IPS DF 6.9 (cell line): ENCODE data around the gene UBE3B.

ENCODE experiments used
- DNase-seq: peaks from one replicate; pipeline ENCODE4 v3.0.0-alpha.2; 2013; ENCODE audit warnings: low read depth, low spot score
- H3K27ac ChIP-seq: one replicate; pipeline ENCODE4 v1.5.1; 2013; ENCODE audit warnings: low read length, control low read depth
- H3K27me3 ChIP-seq: 2 replicates; pipeline ENCODE4 v1.6.1; 2013; ENCODE audit warnings: mild to moderate bottlenecking, low read length; ENCODE audit not compliant: control insufficient read depth, insufficient read depth
- H3K36me3 ChIP-seq: 2 replicates; pipeline ENCODE4 v1.6.1; 2013; ENCODE audit warnings: low read length; ENCODE audit not compliant: control insufficient read depth, insufficient read depth
- H3K4me1 ChIP-seq: 2 replicates; pipeline ENCODE4 v1.6.1; 2013; ENCODE audit warnings: low read length; ENCODE audit not compliant: control insufficient read depth, insufficient read depth
- H3K4me3 ChIP-seq: 2 replicates; pipeline ENCODE4 v1.5.1; 2013; ENCODE audit warnings: mild to moderate bottlenecking, low read length
- H3K9me3 ChIP-seq: 2 replicates; pipeline ENCODE4 v1.6.1; 2013; ENCODE audit warnings: low read length, inconsistent platforms; ENCODE audit not compliant: control insufficient read depth, insufficient read depth
- WGBS: extraction: QIAGEN DNeasy Blood & Tissue Kit; methylation state at CpG from one replicate; pipeline ENCODE4 v1.1.7; 2013; ENCODE audit warnings: mixed read lengths, missing lambda C conversion rate; ENCODE audit not compliant: insufficient read length, insufficient coverage; 5-methylcytosine and 5-hydroxymethylcytosine counted together

The UBE3B gene

DNA sequence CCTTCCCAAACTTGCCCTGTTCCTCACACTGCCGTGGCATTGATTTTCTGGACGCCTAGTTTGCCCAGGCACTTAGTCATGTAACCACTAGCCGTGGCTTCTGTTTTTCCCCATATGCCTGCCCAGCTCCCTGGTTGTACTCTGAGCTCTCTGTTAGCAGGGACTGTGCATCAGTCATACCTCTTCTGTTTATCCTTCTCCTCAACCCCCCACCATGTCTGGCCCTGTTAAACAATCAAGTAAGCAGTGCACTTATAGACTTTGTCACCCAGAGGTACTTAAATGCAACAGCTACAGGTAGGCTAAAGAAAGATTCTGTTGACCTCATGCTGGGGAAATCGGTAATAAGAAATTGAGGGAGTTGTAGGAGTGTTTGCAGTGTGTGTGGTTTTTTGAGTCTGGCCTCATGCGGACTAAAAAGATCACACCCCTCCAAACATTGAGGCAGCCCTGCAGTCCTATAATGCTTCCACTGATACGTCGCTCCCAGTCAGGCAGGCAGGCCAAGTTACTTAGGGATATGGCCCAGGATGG is 17.0 kb downstream of the UBE3B start:
- WGBS, result no CpG with 5 or more reads among the region's 7 CpGs
- no peaks in the 10 kb centered on the region for H3K27me3 ChIP-seq
- H3K27ac ChIP-seq, result no peak overlapping the region
- H3K36me3 ChIP-seq, result peaks cover 10% of the 10 kb centered on the region; the same call in 1 of the 2 replicates
- H3K9me3 ChIP-seq, result no peaks in the 10 kb centered on the region
- no peaks in the 10 kb centered on the region for H3K4me1 ChIP-seq
- H3K4me3 ChIP-seq, result no peak overlapping the region
- DNase-seq, result no peak

DNA sequence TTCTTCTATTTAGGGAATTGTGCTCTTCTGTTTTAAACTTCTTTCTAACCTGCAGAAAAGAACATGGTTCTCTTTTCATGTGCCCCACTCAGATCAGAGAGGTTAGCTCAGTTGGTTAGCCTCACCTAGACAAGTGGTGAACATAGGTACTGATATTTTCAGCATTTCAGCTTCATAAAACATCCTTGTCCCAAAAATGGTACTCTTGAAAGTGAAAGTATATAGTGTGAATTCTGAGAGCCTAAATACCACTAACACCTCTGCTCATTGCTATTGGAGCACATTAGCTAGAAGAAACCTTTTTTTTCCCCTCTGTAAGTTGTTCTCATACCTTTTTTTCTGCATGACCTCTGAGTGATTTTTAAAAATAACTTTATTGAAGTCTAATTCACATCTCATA is 17.6 kb downstream of the UBE3B start:
- DNase-seq, result no peak
- Histone ChIP-seq H3K27ac (no peak overlapping the region), H3K9me3 (no peaks in the 10 kb centered on the region), H3K36me3 (peaks cover 9% of the 10 kb centered on the region; the same call in 1 of the 2 replicates), H3K4me3 (no peak overlapping the region), H3K27me3 (no peaks in the 10 kb centered on the region), H3K4me1 (no peaks in the 10 kb centered on the region)

DNA sequence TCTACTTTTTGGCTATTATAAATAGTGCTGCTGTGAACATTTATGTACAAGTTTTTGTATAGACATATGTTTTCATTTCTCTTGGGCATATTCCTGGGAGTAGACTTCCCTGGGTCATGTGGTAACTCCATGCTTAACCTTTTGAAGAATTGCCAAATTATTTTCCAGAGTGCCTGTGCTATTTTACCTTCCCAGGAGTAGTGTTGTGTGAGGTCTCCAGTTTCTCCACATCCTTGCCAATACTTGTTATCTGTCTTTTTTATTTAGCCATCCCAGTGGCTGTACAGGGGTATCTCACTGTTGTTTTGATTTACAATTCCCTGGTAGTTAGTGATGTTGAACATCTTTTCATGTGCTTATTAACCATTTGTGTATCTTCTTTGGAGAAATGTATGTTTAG is 18.9 kb downstream of the UBE3B start:
- Histone ChIP-seq H3K27ac (no peak overlapping the region), H3K27me3 (no peaks in the 10 kb centered on the region), H3K4me1 (no peaks in the 10 kb centered on the region), H3K9me3 (no peaks in the 10 kb centered on the region), H3K36me3 (peaks cover 7% of the 10 kb centered on the region; the same call in 1 of the 2 replicates), H3K4me3 (no peak overlapping the region)
- DNase-seq, result no peak

DNA sequence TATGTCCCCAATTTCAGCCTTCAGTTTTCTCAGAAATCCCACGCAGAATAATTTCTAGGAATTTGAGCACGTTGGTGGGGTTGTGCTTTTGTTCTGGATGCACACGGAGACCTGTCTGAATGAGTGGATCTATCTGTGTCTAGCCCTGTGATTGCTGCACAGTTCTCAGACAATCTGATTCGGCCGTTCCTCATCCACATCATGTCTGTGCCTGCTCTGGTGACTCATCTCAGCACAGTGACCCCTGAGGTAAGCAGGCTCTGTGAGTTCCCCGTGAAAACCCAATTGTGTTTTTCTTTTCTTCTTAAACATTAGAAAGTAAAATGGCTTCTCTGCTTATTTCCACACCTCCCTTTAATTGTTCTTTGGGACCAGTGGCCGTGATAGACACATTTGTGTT is 20.2 kb downstream of the UBE3B start:
- H3K27me3 ChIP-seq, result no peaks in the 10 kb centered on the region
- no peaks in the 10 kb centered on the region for H3K9me3 ChIP-seq
- peaks cover 8% of the 10 kb centered on the region; the same call in 1 of the 2 replicates for H3K36me3 ChIP-seq
- H3K27ac ChIP-seq, result no peak overlapping the region
- H3K4me1 ChIP-seq, result no peaks in the 10 kb centered on the region
- no peak overlapping the region for H3K4me3 ChIP-seq
- no peak for DNase-seq
- no CpG with 5 or more reads among the region's 7 CpGs for WGBS

DNA sequence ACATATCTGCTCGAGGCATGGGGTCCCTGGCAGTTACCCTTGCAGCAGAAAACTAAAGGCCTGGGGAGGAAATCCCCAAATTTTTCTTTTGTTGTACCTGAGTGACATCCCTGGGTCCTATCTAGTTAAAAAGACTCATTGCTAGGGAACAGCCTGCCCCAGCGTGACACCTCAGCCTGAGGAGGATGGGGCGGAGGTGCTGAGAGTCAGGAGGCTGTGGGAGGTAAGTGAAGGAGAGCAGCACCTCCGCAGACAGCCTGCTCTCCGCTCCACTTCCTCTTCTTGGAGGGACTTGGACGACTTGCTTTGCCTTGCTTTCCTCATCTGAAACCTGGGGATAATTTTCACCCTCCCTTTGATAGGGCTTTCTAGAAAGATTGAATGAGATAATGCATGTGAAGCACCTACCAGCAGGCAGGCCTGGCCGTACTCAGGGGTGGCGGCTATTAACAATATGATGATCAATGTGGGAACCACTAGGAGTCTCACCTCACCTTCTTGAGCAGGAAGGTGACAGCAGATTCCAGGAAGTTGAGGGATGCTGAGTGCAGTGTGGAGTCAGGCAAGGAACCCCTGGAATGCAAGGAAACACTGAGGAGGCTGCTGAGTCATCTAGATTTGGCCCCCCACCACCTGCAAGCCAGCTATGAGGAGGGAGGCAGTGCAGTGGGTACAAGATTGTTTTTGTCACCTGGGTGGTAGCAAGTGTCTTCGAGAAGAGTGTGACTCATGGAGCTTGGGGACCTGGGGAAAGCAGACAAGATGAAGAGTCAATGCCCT is 23.2 kb downstream of the UBE3B start:
- no CpG with 5 or more reads among the region's 9 CpGs for WGBS
- 0 out of 2 replicates have a peak, but pooled peaks cover 5% of the 10 kb centered on the region for H3K36me3 ChIP-seq

DNA sequence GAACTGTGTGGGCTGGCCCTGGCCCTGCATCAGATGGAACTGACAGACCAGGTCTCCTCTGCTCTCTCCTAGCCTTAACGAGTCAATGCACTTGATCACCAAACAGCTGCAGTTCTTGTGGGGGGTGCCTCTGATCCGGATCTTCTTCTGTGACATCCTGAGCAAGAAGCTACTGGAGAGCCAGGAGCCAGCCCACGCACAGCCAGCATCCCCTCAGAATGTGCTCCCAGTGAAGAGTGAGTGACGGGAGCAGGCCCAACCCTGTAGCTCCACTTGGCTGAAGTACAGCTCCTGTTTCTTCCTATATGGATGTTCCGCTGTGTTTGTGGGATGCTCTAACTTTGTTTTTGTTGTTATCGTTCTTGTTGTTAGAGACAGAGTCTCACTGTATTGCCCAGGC is 23.9 kb downstream of the UBE3B start:
- H3K27ac ChIP-seq, result no peak overlapping the region
- H3K36me3 ChIP-seq, result 0 out of 2 replicates have a peak, but pooled peaks cover 5% of the 10 kb centered on the region
- no peak for DNase-seq
- no peaks in the 10 kb centered on the region for H3K27me3 ChIP-seq
- no peaks in the 10 kb centered on the region for H3K9me3 ChIP-seq
- no CpG with 5 or more reads among the region's 6 CpGs for WGBS
- H3K4me3 ChIP-seq, result no peak overlapping the region
- H3K4me1 ChIP-seq, result no peaks in the 10 kb centered on the region

More for the DNA sequence above, 23.2 kb downstream of the UBE3B start:
- H3K4me3 ChIP-seq, result no peak overlapping the region
- DNase-seq, result no peak
- no peak overlapping the region for H3K27ac ChIP-seq
- no peaks in the 10 kb centered on the region for H3K4me1 ChIP-seq
- no peaks in the 10 kb centered on the region for H3K27me3 ChIP-seq
- no peaks in the 10 kb centered on the region for H3K9me3 ChIP-seq

DNA sequence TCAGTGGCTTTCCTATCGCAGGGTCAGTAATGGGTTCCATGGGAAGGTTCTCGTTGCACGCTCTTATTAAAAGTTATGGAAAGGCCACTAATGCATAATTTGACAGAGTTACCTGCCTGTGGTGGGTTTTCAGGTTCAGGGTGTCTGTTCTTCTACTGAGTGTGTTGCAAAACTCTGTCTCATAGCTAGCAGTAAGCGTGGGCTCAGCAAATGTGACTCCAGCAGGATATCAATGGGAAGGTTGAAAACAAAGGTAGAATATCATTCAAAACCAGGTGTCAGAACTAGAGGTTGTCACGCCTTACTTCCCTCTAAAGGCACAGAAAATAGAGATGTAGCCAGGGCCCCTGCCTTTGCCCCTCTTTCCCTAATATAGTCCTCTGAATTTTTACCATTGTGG is 24.9 kb downstream of the UBE3B start:
- no peak for DNase-seq
- Histone ChIP-seq H3K9me3 (no peaks in the 10 kb centered on the region), H3K27ac (no peak overlapping the region), H3K4me1 (no peaks in the 10 kb centered on the region), H3K27me3 (no peaks in the 10 kb centered on the region), H3K36me3 (0 out of 2 replicates have a peak, but pooled peaks cover 5% of the 10 kb centered on the region), H3K4me3 (no peak overlapping the region)
- no CpG with 5 or more reads among the region's 5 CpGs for WGBS

DNA sequence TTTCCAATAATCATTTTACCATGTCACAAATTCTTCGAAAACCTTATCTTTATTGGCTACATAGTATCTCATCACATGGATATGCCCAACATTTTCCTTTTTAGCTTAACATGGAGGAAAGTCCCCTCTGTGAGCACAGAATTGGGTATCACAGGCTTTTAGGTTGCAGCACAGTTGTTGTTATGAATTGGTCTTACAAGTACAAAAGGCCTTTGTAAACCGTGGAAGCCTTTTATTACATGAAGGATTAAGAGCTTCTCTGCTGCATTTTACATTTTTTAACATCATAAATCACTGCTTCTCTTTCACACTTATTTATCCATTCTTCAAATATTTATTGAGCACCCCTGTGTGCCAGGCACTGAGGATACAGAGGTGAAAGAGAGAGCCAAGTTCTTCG is 26.2 kb downstream of the UBE3B start:
- H3K36me3 ChIP-seq, result 0 out of 2 replicates have a peak, but pooled peaks cover 5% of the 10 kb centered on the region
- H3K9me3 ChIP-seq, result no peaks in the 10 kb centered on the region
- no peak overlapping the region for H3K27ac ChIP-seq
- no peaks in the 10 kb centered on the region for H3K4me1 ChIP-seq
- no peak for DNase-seq
- WGBS, result no CpG with 5 or more reads among the region's 3 CpGs
- H3K4me3 ChIP-seq, result no peak overlapping the region
- H3K27me3 ChIP-seq, result no peaks in the 10 kb centered on the region

DNA sequence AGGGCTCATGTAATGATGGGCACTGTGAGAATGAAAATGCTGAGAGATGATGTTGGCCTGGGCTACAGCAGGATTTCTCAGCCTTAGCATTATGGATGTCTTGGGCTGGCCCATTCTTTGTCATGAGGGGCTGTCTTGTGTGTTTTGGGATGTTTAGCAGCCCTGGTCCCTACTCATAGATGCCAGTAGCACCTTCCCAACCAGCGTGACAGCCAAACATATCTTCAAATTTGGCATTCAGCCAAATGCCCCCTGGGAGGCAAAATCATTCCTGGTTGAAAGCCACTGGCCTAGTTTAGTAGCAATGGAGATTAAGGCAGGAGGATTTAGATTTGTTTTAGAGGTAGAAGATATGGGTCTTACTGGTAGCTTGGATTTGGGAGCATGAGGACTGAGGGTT is 26.6 kb downstream of the UBE3B start:
- no CpG with 5 or more reads among the region's 1 CpG for WGBS
- Histone ChIP-seq H3K27me3 (no peaks in the 10 kb centered on the region), H3K9me3 (no peaks in the 10 kb centered on the region), H3K4me1 (no peaks in the 10 kb centered on the region), H3K27ac (no peak overlapping the region), H3K36me3 (0 out of 2 replicates have a peak, but pooled peaks cover 5% of the 10 kb centered on the region), H3K4me3 (no peak overlapping the region)
- no peak for DNase-seq

DNA sequence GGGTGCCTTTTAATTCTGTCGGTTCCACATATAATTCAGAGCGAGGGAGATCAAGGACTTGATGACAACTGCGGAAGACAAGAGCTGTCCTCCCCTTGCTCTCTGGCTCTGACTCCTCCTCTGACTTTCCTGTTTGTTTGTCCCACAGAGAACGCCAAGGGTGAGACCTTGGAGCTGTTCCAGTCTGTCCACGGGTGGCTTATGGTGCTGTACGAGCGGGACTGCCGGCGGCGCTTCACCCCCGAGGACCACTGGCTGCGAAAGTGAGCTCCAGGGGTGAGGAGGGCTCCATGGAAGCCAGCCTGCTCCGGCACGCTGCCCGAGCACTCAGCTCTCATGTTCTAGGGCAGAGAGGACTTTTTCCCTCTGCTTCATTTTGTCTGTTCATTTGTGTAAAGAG is 32.8 kb downstream of the UBE3B start:
- Histone ChIP-seq H3K4me3 (no peak overlapping the region), H3K9me3 (no peaks in the 10 kb centered on the region), H3K27ac (no peak overlapping the region), H3K36me3 (peaks cover 12% of the 10 kb centered on the region), H3K27me3 (no peaks in the 10 kb centered on the region), H3K4me1 (no peaks in the 10 kb centered on the region)
- DNase-seq, result no peak
- WGBS, result no CpG with 5 or more reads among the region's 15 CpGs

DNA sequence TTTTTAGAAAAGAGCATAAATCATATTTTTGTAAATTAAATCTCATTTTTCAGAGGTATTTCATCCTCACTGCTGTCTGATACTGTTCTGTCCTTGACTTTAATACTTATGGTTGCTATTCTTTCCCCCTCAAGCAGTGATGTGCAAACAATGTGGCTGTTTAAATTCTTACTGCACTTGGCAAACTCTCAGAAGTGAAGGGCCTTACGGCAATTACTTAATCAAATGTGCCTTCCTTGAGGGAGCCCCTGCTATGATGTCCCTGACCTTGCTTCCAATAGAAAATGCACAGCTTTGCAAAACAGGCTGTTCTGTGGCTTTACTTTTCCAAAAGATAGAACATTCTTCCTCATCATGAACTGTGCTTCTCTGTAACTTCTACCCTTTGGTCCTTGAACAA is 35.2 kb downstream of the UBE3B start:
- H3K9me3 ChIP-seq, result no peaks in the 10 kb centered on the region
- DNase-seq, result no peak
- no peak overlapping the region for H3K4me3 ChIP-seq
- H3K36me3 ChIP-seq, result peaks cover 12% of the 10 kb centered on the region
- H3K27me3 ChIP-seq, result no peaks in the 10 kb centered on the region
- no peaks in the 10 kb centered on the region for H3K4me1 ChIP-seq
- no CpG with 5 or more reads among the region's 1 CpG for WGBS
- no peak overlapping the region for H3K27ac ChIP-seq
